NB4 (cell line): ENCODE measurements around the gene RAPGEF5.

Experiments
- DNase-seq: peaks from one replicate; pipeline ENCODE4 v3.0.0; 2010; ENCODE audit warnings: low read depth
- H3K4me3 ChIP-seq: one replicate; pipeline ENCODE4 v1.5.1; 2011; ENCODE audit warnings: mild to moderate bottlenecking, low read depth, low read length, moderate library complexity
- MYC ChIP-seq: IDR thresholded peaks from 2 replicates; pipeline ENCODE4 v1.6.1; 2011; ENCODE audit warnings: low read depth, low read length
- POLR2A ChIP-seq: IDR thresholded peaks from 2 replicates; pipeline ENCODE4 v1.6.1; 2011; ENCODE audit warnings: mild to moderate bottlenecking; ENCODE audit not compliant: insufficient read length; ENCODE audit errors: extremely low read depth
- TF ChIP-seq, protein P1 (sequence below): IDR thresholded peaks from 2 replicates; pipeline ENCODE4 v1.6.1; 2011; ENCODE audit warnings: low read depth, low read length
- TF ChIP-seq, protein P2 (sequence below): IDR thresholded peaks from one replicate; pipeline ENCODE4 v1.5.1; 2012; ENCODE audit warnings: low read depth, low read length

RAPGEF5 gene

DNA sequence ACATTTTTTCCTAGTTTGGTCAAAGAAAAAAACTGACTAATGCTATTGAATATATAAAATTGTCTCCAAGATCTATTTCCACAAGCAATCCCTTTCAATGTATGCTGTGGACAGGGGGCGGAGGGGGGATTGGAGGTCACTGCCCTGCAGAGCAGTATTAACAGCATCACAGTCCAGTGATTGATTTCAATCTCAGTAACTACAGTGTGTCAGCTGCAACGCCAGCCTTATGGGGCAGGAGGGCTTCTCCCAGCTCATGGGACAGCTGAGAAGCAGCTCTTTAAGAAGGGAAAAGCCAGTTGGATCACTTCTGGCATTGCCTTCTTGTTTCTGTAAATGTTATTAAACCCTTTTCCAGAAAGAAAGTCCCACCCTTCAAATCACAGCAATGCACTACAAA lies 65.0 kb downstream of the RAPGEF5 start:
- no peak for DNase-seq
- TF ChIP-seq, protein P1, sequence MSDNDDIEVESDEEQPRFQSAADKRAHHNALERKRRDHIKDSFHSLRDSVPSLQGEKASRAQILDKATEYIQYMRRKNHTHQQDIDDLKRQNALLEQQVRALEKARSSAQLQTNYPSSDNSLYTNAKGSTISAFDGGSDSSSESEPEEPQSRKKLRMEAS: no peak
- TF ChIP-seq POLR2A (no peak), MYC (no peak)
- TF ChIP-seq, protein P2, sequence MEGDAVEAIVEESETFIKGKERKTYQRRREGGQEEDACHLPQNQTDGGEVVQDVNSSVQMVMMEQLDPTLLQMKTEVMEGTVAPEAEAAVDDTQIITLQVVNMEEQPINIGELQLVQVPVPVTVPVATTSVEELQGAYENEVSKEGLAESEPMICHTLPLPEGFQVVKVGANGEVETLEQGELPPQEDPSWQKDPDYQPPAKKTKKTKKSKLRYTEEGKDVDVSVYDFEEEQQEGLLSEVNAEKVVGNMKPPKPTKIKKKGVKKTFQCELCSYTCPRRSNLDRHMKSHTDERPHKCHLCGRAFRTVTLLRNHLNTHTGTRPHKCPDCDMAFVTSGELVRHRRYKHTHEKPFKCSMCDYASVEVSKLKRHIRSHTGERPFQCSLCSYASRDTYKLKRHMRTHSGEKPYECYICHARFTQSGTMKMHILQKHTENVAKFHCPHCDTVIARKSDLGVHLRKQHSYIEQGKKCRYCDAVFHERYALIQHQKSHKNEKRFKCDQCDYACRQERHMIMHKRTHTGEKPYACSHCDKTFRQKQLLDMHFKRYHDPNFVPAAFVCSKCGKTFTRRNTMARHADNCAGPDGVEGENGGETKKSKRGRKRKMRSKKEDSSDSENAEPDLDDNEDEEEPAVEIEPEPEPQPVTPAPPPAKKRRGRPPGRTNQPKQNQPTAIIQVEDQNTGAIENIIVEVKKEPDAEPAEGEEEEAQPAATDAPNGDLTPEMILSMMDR: no peak
- no peak overlapping the region for H3K4me3 ChIP-seq

DNA sequence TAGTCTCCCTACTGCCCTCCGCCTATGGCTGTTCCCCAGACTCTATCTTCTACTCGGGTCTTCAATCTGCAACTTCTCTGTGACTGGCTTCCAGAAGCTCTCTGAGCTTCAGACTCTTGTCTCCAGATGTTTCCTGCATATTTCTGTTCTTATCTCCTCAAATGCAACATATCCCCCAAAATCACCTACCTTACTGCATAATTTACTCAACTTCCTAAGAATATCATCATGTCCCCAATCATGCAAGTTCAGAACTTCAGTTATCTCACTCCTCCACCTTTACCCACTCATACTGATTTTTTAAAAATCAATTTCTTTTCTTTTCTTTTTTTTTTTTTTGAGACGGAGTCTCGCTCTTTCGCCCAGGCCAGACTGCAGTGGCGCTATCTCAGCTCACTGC lies 68.8 kb downstream of the RAPGEF5 start:
- DNase-seq: no peak
- no peak overlapping the region for H3K4me3 ChIP-seq
- TF ChIP-seq MYC: no peak
- TF ChIP-seq, protein P1: no peak
- TF ChIP-seq POLR2A: no peak
- TF ChIP-seq, protein P2: no peak

- no peak for TF ChIP-seq POLR2A
- TF ChIP-seq, protein P1: no peak
- TF ChIP-seq MYC: no peak
- TF ChIP-seq, protein P2: no peak
- no peak overlapping the region for H3K4me3 ChIP-seq
- no peak for DNase-seq
Measured at GRCh38 chr7:22287412-22287811, 69.5 kb downstream of the RAPGEF5 start.

- DNase-seq: no peak
- H3K4me3 ChIP-seq: no peak overlapping the region
- TF ChIP-seq, protein P2: no peak
- TF ChIP-seq, protein P1: no peak
Measured at GRCh38 chr7:22286436-22286835, 70.5 kb downstream of the RAPGEF5 start.

DNA sequence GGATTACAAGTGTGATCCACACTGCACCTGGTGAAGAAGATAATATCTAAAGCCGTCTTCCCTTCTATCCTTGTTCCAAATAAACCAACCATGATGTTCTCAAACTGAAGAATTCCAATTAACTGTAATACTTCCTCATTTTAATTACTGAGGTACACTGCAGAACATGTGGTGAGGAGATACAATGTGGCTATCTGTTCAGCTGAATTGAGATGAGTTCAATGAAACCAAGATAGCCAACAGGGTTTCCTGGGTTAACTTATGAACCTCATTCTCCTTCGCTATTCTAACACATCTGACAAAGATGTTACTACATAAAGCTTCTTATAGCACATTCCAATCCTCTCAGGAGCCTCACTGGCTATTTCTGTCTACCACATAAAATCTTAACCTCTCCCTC lies 75.5 kb downstream of the RAPGEF5 start:
- TF ChIP-seq MYC: no peak
- no peak for TF ChIP-seq POLR2A
- TF ChIP-seq, protein P1: no peak
- TF ChIP-seq, protein P2: no peak
- no peak overlapping the region for H3K4me3 ChIP-seq
- no peak for DNase-seq

- no peak overlapping the region for H3K4me3 ChIP-seq
- TF ChIP-seq MYC (no peak), POLR2A (no peak)
- TF ChIP-seq, protein P2: no peak
- TF ChIP-seq, protein P1: no peak
- DNase-seq: no peak
Measured at GRCh38 chr7:22280031-22280430, 76.9 kb downstream of the RAPGEF5 start.
